Measurements from ENCODE around the gene OLA1.

DNA sequence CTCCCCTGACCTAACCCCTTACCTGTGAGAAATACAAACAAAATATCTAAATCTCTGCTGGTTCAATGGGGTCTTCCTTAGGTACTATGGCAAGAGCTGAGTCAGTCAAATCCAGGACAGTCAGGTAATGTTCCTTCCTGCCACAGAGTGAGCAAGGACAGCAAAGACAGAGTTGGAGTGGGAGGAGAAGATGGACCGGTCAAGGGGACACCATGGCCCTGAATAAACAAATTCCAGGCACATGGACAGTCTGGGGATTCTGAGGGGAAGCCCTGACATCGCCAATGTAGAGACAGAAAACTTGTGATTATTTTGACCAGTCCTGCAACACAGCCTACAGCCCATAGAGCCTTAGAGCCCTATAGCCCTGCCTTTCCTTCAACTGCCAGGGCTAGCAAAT lies 42.8 kb downstream of the OLA1 start:
- TF ChIP-seq, protein P1, sequence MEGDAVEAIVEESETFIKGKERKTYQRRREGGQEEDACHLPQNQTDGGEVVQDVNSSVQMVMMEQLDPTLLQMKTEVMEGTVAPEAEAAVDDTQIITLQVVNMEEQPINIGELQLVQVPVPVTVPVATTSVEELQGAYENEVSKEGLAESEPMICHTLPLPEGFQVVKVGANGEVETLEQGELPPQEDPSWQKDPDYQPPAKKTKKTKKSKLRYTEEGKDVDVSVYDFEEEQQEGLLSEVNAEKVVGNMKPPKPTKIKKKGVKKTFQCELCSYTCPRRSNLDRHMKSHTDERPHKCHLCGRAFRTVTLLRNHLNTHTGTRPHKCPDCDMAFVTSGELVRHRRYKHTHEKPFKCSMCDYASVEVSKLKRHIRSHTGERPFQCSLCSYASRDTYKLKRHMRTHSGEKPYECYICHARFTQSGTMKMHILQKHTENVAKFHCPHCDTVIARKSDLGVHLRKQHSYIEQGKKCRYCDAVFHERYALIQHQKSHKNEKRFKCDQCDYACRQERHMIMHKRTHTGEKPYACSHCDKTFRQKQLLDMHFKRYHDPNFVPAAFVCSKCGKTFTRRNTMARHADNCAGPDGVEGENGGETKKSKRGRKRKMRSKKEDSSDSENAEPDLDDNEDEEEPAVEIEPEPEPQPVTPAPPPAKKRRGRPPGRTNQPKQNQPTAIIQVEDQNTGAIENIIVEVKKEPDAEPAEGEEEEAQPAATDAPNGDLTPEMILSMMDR (IDR thresholded peaks at IDR 0.05 in 4 of 5, conservative IDR thresholded peaks at IDR 0.05 in 1 of 5) = no peak
- TF ChIP-seq POLR2A (IDR thresholded peaks at IDR 0.05) = no peak
